H1 (cell line): Measurements from ENCODE around the gene FIZ1. TPM values are rescaled to one million over a fixed set of nuclear protein-coding genes. Genes with fewer than 3 reads are reported as not detected.

Experiments
- CTCF ChIA-PET: fragments of 300-600 bp; sonication (Branson Sonifier 250); formaldehyde crosslinking; loops from one replicate; lab custom pipeline; 2021; ENCODE audit not compliant: partially characterized antibody; lab: Charles Lee
- POLR2A ChIA-PET: fragments of 300-600 bp; sonication (Branson Sonifier 250); formaldehyde crosslinking; loops from one replicate; lab custom pipeline; 2021; ENCODE audit warnings: inconsistent platforms; ENCODE audit not compliant: partially characterized antibody; lab: Charles Lee
- DNase-seq, 2 experiments: peaks; one replicate each; pipeline versions ENCODE4 v3.0.0 to v3.0.0-alpha.2; 2010 to 2022; ENCODE audit warnings: low spot score in 2 of 2, low read depth in 1 of 2, mixed read lengths in 1 of 2
- FAIRE-seq: peaks from 2 replicates; lab custom pipeline; 2011; peaks lifted over from hg19 to GRCh38; lab: Jason Lieb, UNC
- H2AFZ ChIP-seq: 2 replicates; pipeline ENCODE4 v1.8.1; 2012; ENCODE audit warnings: low read length, inconsistent platforms
- H2AK5ac ChIP-seq: 2 replicates; pipeline ENCODE4 v1.6.1; 2013; ENCODE audit warnings: low read depth, low read length
- H2BK120ac ChIP-seq: replicated peaks from 2 replicates; pipeline ENCODE3; 2013; ENCODE audit warnings: low read depth, low read length, inconsistent platforms
- H2BK12ac ChIP-seq: 2 replicates; pipeline ENCODE4 v1.6.1; 2013; ENCODE audit warnings: low read depth, low read length
- H2BK15ac ChIP-seq: 2 replicates; pipeline ENCODE4 v1.6.1; 2013; ENCODE audit warnings: low read length
- H2BK20ac ChIP-seq: 2 replicates; pipeline ENCODE4 v1.6.1; 2013; ENCODE audit warnings: low read length
- H2BK5ac ChIP-seq: 2 replicates; pipeline ENCODE4 v1.6.1; 2013; ENCODE audit warnings: low read depth, low read length
- H3K14ac ChIP-seq: 2 replicates; pipeline ENCODE4 v1.6.1; 2013; ENCODE audit warnings: inconsistent platforms; ENCODE audit not compliant: insufficient read length
- H3K18ac ChIP-seq: 2 replicates; pipeline ENCODE4 v1.6.1; 2013; ENCODE audit warnings: low read length; ENCODE audit errors: extremely low read depth
- H3K23ac ChIP-seq: 2 replicates; pipeline ENCODE4 v1.6.1; 2013; ENCODE audit warnings: inconsistent platforms; ENCODE audit not compliant: insufficient read length
- H3K23me2 ChIP-seq: 2 replicates; pipeline ENCODE4 v1.6.1; 2013; ENCODE audit warnings: low read depth, low read length
- H3K27ac ChIP-seq: 2 replicates; pipeline ENCODE4 v1.6.1; 2011; ENCODE audit warnings: low read depth, low read length, inconsistent platforms
- H3K27me3 ChIP-seq, 4 experiments: replicated peaks in 1 of 4; 1 replicate in 1 of 4; 2 replicates in 3 of 4; pipeline versions ENCODE4 v1.6.1 to v1.8.1; 2011 to 2013; ENCODE audit warnings: low read length in 3 of 4, mild to moderate bottlenecking in 3 of 4, inconsistent platforms in 2 of 4, mixed read lengths in 2 of 4, moderate library complexity in 1 of 4; ENCODE audit not compliant: control insufficient read depth in 3 of 4, insufficient read depth in 3 of 4; ENCODE audit errors: extremely low read depth in 1 of 4
- H3K36me3 ChIP-seq, 4 experiments: 2 replicates each; pipeline versions ENCODE4 v1.6.1 to v1.8.1; 2011 to 2013; ENCODE audit warnings: mild to moderate bottlenecking in 4 of 4, low read length in 3 of 4, moderate library complexity in 2 of 4, control low read depth in 1 of 4, inconsistent platforms in 1 of 4; ENCODE audit not compliant: insufficient read depth in 4 of 4, control insufficient read depth in 2 of 4
- H3K4ac ChIP-seq: replicated peaks from 2 replicates; pipeline ENCODE3; 2013; ENCODE audit warnings: low read length, low read depth, mixed read lengths, inconsistent platforms; ENCODE audit not compliant: insufficient read length
- H3K4me1 ChIP-seq, 4 experiments: replicated peaks in 1 of 4; 1 replicate in 1 of 4; 2 replicates in 3 of 4; pipeline versions ENCODE4 v1.6.1 to v1.8.1; 2011 to 2013; ENCODE audit warnings: low read length in 3 of 4, inconsistent platforms in 2 of 4, mixed read lengths in 1 of 4; ENCODE audit not compliant: insufficient read depth in 4 of 4, control insufficient read depth in 3 of 4
- H3K4me2 ChIP-seq, 2 experiments: 2 replicates each; pipeline versions ENCODE4 v1.6.1 to v1.8.1; 2011 to 2013; ENCODE audit warnings: low read depth in 2 of 2, low read length in 2 of 2, control low read depth in 1 of 2, inconsistent platforms in 1 of 2, mild to moderate bottlenecking in 1 of 2; ENCODE audit not compliant: insufficient read depth in 1 of 2
- H3K4me3 ChIP-seq, 4 experiments: fragments of 200-600, 300-600 bp in 1 of 4; sonication (generic), shearing (Covaris generic), sonication (Bioruptor Twin) in 1 of 4; 2 replicates each; pipeline versions ENCODE4 v1.5.1 to v1.8.1; 2011 to 2016; ENCODE audit warnings: low read length in 4 of 4, low read depth in 3 of 4, control low read depth in 2 of 4, inconsistent platforms in 2 of 4, mild to moderate bottlenecking in 2 of 4, mixed read lengths in 1 of 4, moderate library complexity in 1 of 4; ENCODE audit not compliant: insufficient read depth in 2 of 4; ENCODE audit errors: extremely low read depth in 1 of 4
- H3K56ac ChIP-seq: replicated peaks from 2 replicates; pipeline ENCODE3; 2013; ENCODE audit warnings: low read depth, mild to moderate bottlenecking, mixed read lengths, low read length, inconsistent platforms; ENCODE audit not compliant: insufficient read length
- H3K79me1 ChIP-seq: 2 replicates; pipeline ENCODE4 v1.6.1; 2013; ENCODE audit warnings: low read depth, low read length, control low read depth
- H3K79me2 ChIP-seq, 2 experiments: 2 replicates each; pipeline versions ENCODE4 v1.6.1 to v1.8.1; 2012 to 2013; ENCODE audit warnings: low read length in 2 of 2, mild to moderate bottlenecking in 2 of 2, inconsistent platforms in 1 of 2; ENCODE audit not compliant: insufficient read depth in 2 of 2, control insufficient read depth in 1 of 2
- H3K9ac ChIP-seq, 4 experiments: replicated peaks in 1 of 4; 1 replicate in 1 of 4; 2 replicates in 3 of 4; pipeline versions ENCODE4 v1.6.1 to v1.8.1; 2011 to 2013; ENCODE audit warnings: low read depth in 3 of 4, low read length in 3 of 4, control low read depth in 2 of 4, mild to moderate bottlenecking in 2 of 4, moderate library complexity in 2 of 4, inconsistent platforms in 1 of 4; ENCODE audit errors: extremely low read depth in 1 of 4
- H3K9me3 ChIP-seq, 2 experiments: 2 replicates each; pipeline versions ENCODE4 v1.6.1 to v1.8.1; 2012 to 2013; ENCODE audit warnings: mild to moderate bottlenecking in 2 of 2, moderate library complexity in 2 of 2, control low read depth in 1 of 2, inconsistent platforms in 1 of 2, low read depth in 1 of 2, low read length in 1 of 2, mixed read lengths in 1 of 2; ENCODE audit not compliant: insufficient read depth in 2 of 2
- H4K20me1 ChIP-seq, 2 experiments: replicated peaks in 1 of 2; 2 replicates each; pipeline versions ENCODE3 to v1.8.1; 2011 to 2013; ENCODE audit warnings: inconsistent platforms in 2 of 2, low read length in 2 of 2, mild to moderate bottlenecking in 1 of 2; ENCODE audit not compliant: insufficient read depth in 2 of 2, control insufficient read depth in 1 of 2
- H4K5ac ChIP-seq: 2 replicates; pipeline ENCODE4 v1.6.1; 2013; ENCODE audit warnings: low read length, low read depth, mixed read lengths, inconsistent platforms; ENCODE audit not compliant: insufficient read length
- H4K8ac ChIP-seq: 2 replicates; pipeline ENCODE4 v1.8.0; 2013; ENCODE audit warnings: mild to moderate bottlenecking, moderate library complexity, low read length, inconsistent platforms; ENCODE audit not compliant: insufficient read depth; ENCODE audit errors: extremely low read depth
- H4K91ac ChIP-seq: replicated peaks from 2 replicates; pipeline ENCODE3; 2013; ENCODE audit warnings: low read length, mixed read lengths, inconsistent platforms; ENCODE audit not compliant: insufficient read length
- EP300 ChIP-seq, 2 experiments: IDR thresholded peaks; 1 replicate in 1 of 2; 2 replicates in 1 of 2; pipeline ENCODE4 v1.6.1; 2011 to 2012; ENCODE audit warnings: low read depth in 2 of 2, low read length in 2 of 2, mild to moderate bottlenecking in 2 of 2, borderline replicate concordance in 1 of 2, inconsistent platforms in 1 of 2, moderate library complexity in 1 of 2
- WGBS, 2 experiments: shearing (Covaris generic) in 1 of 2; methylation state at CpG; one replicate each; pipeline versions ENCODE4 v1.1.6 to v1.1.7; 2013 to 2015; ENCODE audit warnings: low lambda C conversion rate in 2 of 2, mixed read lengths in 2 of 2, inconsistent platforms in 1 of 2, low coverage in 1 of 2, missing lambda C conversion rate in 1 of 2; ENCODE audit not compliant: insufficient replicate concordance in 2 of 2, insufficient coverage in 1 of 2, insufficient read length in 1 of 2; ENCODE audit errors: extremely low coverage in 1 of 2, missing lambda C conversion rate in 1 of 2; 5-methylcytosine and 5-hydroxymethylcytosine counted together
- polyA plus RNA-seq, 7 experiments: library from polyadenylated mRNA; depleted of rRNA in 3 of 7; stranded (reverse) in 5 of 7; unstranded in 2 of 7; fragments of >200 nt in 5 of 7; fragments of 200-250 nt in 2 of 7; gene quantifications; 1 replicate in 5 of 7; 2 replicates in 1 of 7; 4 replicates in 1 of 7; pipeline versions ENCODE4 v1.2.1 to v1.2.3, GENCODE V29; 2011 to 2013; ENCODE audit warnings: missing spikeins in 2 of 7, mixed read lengths in 2 of 7
- total RNA-seq: library from RNA; stranded (reverse); fragmentation: NEBNext Ultra II Directional; extraction: Animal tissue kit (Norgen Biotek cat#: 25700); gene quantifications from 2 replicates; pipeline ENCODE4 v1.2.1, GENCODE V29; 2021

The FIZ1 gene
- total and polyA plus RNA-seq, 2 of the 8 experiments (the other 6 are each of a cell fraction or from before 2014, with no cell fraction given): 9.1 to 18.5 TPM

GRCh38 chr19:55545443-55545842 is 53.9 kb downstream of the FIZ1 start, which contains the start of gene SBK3:
TSS of gene SBK3 (minus strand) at chr19:55545543. CDS start at chr19:55545543, 0 bp downstream.
- DNase-seq (no peak), FAIRE-seq (no peak)
- no peak within 1 kb of the TSS for H3K4me3 ChIP-seq
- H3K4me1 ChIP-seq: peaks cover 0 to 19% (median 12%) of the 10 kb centered on the region in 4 experiments; a peak in 6 of 7 replicates
- WGBS, 2 experiments: 85% methylated on average over 10 of the region's 10 CpGs; no CpG with 5 or more reads in 1 of the 2 experiments
- H4K5ac ChIP-seq: no peak within 1 kb of the TSS
- H2BK120ac ChIP-seq: no peak within 1 kb of the TSS
- ChIA-PET CTCF (interaction anchor here (0.8 to 0.9 kb wide), 2 partner anchors 42 to 61 kb away, joined by 3 to 4 read pairs; partner anchors contain the start of gene ZNF865), POLR2A (interaction anchor here (1.5 to 1.6 kb wide), 2 partner anchors 69 to 80 kb away, joined by 5 to 6 read pairs; partner anchors contain the start of gene ZNF628)
- H3K23ac ChIP-seq: no peak within 1 kb of the TSS
- 0 out of 4 replicates have a peak within 1 kb of the TSS, but pooled peaks of 1 of the 2 experiments have one; percentile 17 for H3K4me2 ChIP-seq
- peak within 1 kb of the TSS; percentile 76 for H4K91ac ChIP-seq
- no peak within 1 kb of the TSS for H3K27ac ChIP-seq
- H4K20me1 ChIP-seq: peaks cover 0 to 2% of the 10 kb centered on the region in 2 experiments
- no peak within 1 kb of the TSS; the same call in 1 of the 2 replicates for H4K8ac ChIP-seq
- peak within 1 kb of the TSS; percentile 60 for H3K18ac ChIP-seq
- H3K36me3 ChIP-seq: no peaks in the 10 kb centered on the region
- H2BK5ac ChIP-seq: peak within 1 kb of the TSS; percentile 44; the same call in 1 of the 2 replicates
- no peaks in the 10 kb centered on the region for H3K9me3 ChIP-seq
- peak within 1 kb of the TSS; percentile 90; the same call in 1 of the 2 replicates for H2BK20ac ChIP-seq
- H3K27me3 ChIP-seq: no peaks in the 10 kb centered on the region; a peak in 3 of 7 replicates
- H3K23me2 ChIP-seq: peaks cover 19% of the 10 kb centered on the region; the same call in 1 of the 2 replicates
- H3K79me2 ChIP-seq: no peaks in the 10 kb centered on the region
- no peak within 1 kb of the TSS for H3K56ac ChIP-seq
- 0 out of 2 replicates have a peak within 1 kb of the TSS, but pooled peaks have one; percentile 26 for H2AK5ac ChIP-seq
- H2BK12ac ChIP-seq: peak within 1 kb of the TSS; percentile 86; the same call in 1 of the 2 replicates
- H3K14ac ChIP-seq: no peak within 1 kb of the TSS
- peak within 1 kb of the TSS in 1 of 4 experiments; percentile 22; a peak in 1 of 7 replicates for H3K9ac ChIP-seq
- peak within 1 kb of the TSS; percentile 92; the same call in 1 of the 2 replicates for H2BK15ac ChIP-seq
- H3K4ac ChIP-seq: no peak within 1 kb of the TSS
- no peaks in the 10 kb centered on the region for H3K79me1 ChIP-seq
- H2AFZ ChIP-seq: no peak within 1 kb of the TSS
- no peak for TF ChIP-seq EP300 (IDR thresholded peaks at IDR 0.05; ENCODE audit: borderline replicate concordance in 1 of 2, low read depth in 2 of 2, low read length in 2 of 2)
